NCI-H748 treated with DMSO at 0.1 percent for 48 hours (cell line): Measurements from ENCODE around the gene TP53INP2.
A peak's percentile ranks its signal among the peaks of the same experiment; 100 is the strongest.
"Not testable (repeated sequence)": the region's sequence is repeated elsewhere in the genome, so short reads cannot be mapped to it uniquely, and the experiment has no call there.

Experiments used
- DNase-seq: peaks from one replicate; lab custom pipeline; 2025; lab: John Stamatoyannopoulos, UW

The TP53INP2 gene, protein sequence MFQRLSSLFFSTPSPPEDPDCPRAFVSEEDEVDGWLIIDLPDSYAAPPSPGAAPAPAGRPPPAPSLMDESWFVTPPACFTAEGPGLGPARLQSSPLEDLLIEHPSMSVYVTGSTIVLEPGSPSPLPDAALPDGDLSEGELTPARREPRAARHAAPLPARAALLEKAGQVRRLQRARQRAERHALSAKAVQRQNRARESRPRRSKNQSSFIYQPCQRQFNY

DNA sequence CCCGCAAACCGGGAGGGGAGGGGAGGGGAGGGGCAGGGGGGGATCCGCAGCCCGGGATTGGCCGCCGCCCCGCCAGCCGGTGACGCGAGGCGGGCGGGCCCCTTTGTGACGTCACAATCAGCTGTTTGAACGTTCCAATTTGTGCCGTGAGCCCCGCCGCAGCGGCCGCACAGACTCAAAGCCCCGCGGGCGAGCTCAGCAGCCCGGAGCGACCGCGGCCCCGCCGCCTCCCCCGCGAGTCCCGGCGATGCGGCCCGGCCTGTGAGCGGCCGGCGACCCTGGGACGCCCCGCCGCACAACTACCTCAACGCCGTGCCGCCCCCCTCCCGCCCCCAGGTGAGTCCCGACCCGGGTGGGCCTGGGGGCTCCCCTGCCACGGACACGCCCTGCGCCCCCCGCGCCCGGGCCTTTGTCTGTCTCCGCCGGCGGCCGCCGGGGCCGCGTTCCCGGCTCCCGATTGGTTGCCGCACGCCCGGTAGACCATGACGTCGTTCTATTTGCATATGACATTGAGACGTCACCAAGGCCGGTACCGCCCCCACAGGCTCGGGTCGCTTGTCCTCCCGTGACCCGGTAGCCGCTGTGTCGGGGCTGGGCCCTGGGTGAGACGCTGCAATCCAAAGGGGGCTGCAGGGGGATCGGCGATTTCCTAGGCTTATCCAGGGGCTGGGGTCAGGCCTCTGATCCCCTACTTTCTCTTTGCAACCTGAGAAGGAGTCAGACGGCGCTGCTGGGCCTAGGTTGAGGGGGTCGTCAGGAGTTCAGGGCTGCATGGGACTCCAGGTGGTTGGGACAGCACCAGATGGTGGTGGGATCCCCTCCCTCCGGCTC, at the start of gene TP53INP2:
Gene TP53INP2 (plus strand): TSS at position 168 of the 831 bp plus-strand sequence. CDS start 4,396 bp downstream, outside the sequence.
- peak; percentile 46 for DNase-seq

DNA sequence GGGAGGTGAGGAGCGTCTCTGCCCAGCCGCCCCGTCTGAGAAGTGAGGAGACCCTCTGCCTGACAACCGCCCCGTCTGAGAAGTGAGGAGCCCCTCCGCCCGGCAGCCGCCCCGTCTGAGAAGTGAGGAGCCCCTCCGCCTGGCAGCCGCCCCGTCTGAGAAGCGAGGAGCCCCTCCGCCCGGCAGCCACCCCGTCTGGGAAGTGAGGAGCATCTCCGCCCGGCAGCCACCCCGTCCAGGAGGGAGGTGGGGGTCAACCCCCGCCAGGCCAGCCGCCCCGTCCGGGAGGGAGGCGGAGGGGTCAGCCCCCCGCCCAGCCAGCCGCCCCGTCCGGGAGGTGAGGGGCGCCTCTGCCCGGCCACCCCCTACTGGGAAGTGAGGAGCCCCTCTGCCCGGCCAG, 45.5 kb upstream of the TP53INP2 start:
- DNase-seq = not testable (repeated sequence)

DNA sequence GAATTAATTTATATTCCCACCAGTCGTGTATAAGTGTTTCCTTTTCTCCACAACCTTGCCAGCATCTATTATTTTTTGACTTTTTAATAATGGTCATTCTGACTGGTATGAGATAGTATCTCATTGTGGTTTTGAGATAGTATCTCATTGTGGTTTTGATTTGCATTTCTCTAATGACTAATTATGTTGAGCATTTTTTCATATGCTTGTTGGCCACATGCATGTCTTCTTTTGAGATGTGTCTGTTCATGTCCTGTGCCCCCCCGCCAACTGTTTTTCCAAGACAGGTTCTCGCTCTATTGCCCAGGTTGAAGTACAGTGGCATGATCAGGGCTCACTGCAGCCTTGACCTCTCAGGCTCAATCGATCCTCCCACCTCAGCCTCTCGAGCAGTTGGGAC, 42.3 kb upstream of the TP53INP2 start:
- not testable (repeated sequence) for DNase-seq

DNA sequence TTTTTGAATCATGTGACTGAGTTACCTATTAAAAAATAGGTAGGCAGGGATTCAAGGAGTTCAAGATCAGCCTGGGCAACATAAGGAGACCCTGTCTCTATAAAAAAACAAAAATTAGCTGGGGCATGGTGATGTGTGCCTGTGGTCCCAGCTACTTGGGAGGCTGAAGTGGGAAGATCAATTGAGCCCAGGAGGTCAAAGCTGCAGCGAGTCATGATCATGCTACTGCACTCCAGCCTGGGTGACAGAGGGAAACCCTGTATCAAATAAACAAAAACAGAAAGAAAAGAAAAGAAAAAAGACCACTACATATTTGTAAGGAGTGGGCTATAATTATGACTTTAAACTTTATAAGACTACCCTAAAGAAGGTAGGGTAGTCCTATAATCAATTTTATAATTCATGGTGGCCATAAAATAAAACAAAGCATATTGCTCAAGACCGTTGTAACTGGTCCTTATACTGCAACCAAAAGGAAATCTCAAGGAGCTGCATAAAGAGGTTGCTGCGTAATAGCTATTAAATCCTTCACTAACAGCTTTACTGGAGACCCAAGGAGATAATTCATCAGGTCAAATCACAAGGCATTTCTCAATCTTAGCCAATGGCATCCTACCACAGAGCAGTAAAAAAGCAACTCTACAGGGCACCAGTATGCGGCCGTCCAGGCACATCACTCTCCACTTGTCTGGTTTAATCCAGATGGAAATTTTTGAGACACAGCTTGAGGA, 40.8 kb upstream of the TP53INP2 start:
- DNase-seq = no peak

DNA sequence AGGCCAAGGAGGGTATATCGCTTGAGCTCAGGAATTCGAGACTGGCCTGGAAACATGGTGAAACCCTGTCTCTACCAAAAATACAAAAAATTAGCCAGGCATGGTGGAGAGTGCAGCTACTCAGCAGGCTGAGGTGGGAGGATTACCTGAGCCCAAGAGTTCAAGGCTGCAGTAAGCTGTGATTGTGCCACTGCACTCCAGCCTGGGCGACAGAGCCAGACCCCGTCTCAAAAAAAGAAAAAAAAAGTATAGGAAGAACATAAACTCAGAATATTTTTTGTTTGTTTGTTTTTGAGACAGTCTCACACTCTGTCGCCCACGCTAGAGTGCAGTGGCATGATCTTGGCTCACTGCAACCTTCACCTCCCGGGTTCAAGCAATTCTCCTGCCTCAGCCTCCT, 39.4 kb upstream of the TP53INP2 start:
- DNase-seq = not testable (repeated sequence)

DNA sequence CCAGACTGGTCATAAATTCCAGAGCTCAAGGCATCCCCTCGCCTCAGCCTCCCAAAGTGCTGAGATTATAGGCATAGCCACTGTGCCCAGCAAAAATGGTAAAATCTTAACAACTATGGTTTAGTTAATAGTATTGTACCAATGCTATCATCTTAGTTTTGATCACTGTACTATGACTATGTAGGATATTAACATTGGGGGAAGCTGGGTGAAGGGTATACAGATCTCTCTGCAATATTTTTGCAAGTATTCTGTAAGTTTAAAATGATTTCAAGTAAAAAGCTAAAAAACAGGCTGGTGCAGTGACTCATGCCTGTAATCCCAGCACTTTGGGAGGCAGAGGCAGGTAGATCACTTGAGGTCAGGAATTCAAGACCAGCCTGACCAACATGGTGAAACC, 35.0 kb upstream of the TP53INP2 start:
- no peak for DNase-seq

DNA sequence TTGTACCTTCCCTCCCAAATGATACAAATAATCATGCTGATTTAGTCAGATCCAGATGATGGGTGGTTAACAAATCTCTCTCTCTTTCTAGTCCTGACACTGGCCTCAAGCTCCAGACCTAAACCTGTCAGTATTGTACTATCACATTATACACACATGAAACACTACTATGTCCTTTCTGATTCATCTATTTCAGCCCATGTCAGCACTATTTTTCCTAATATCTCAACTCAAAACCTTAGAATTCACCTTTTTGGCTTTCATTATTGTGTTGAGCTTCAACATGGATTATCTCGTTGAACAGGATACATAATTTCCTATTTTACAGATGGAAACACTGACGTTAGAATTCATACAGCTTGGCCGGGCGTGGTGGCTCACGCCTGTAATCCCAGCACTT, 30.7 kb upstream of the TP53INP2 start:
- DNase-seq = no peak

DNA sequence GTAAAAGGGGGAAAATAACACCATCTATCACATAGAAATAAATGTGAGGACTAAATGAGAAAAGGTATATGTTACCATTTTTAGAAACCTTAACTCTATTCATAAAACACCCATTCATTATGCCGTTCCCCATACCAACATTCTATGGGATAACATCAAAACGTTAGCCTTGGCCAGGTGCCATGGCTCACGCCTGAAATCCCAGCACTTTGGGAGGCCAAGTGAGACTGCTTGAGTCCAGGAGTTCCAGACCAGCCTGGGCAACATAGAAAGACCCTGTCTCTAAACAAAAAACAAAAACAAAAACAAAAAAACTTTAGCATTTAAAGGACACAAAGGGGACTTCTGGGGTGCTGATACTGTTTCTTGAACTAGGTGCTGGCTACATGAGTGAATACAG, 28.6 kb upstream of the TP53INP2 start:
- DNase-seq = no peak

DNA sequence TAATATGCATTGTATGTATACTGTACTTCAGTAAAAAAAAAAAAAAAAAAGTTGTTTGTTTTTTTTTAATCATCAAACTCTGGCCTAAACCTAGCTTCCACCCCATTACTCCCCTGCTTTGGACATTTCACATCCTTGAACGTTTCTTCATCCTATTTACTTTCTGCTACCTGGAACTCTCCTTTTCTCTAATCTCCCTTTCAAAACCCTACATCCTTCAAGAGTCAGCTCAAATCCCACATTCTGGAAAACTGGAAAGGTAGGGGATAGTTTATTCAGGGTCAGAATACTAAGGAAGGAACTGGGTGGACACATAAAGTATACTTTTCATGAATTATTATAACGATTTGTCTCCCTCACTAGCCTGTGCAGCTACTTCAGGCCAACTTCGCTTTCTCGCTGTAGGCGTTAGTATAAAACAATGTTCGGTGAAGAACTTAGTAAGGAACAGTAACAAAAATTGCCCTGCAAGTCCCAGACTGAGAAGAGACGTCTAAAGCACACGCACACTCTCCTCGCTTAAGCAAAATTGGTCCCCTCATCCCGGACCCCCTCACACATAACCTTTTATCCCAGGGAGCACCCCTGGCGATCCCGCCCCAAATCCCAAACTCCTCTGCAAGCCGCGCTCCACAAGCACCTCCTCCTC, 28.0 kb upstream of the TP53INP2 start:
- no peak for DNase-seq

DNA sequence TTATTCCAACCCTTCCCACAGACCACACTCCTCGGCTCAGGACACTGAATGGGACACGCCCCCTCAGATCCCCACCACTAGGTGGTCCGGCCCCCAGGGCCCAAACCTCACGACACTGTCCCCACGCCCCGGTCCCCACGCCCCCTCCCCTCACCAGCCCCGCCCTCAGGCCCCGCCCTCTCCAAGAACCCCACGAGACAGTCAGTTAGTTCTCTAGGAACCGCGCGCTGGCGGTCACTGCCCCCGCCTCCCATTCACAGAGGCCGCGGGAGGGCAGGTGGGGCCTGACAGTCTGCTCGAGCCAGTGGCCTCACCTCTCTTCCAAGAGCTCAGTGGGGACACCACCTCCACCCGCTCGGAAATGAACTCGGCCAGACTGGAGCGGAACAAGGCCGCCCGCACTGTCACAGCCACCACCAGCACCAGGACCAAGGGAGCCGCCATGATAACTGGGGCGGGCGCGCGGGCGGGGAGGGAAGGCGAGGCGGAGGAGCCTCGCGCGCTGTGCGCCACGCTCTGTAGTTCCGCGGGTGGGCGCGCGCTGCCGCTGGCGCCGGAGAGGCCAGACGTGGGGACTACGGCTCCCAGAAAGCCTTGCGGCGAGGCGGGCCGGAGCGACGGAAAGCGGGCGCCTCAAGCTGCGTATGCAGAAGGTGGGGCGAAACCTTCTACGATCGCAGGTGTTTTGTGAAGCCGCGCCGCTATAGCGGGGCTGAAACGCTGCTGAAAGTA, 27.3 kb upstream of the TP53INP2 start, which contains the start of gene PIGU:
Gene PIGU (minus strand): TSS at position 451 of the 732 bp plus-strand sequence. CDS start 7 bp downstream, at position 444.
- peak; percentile 85 for DNase-seq

DNA sequence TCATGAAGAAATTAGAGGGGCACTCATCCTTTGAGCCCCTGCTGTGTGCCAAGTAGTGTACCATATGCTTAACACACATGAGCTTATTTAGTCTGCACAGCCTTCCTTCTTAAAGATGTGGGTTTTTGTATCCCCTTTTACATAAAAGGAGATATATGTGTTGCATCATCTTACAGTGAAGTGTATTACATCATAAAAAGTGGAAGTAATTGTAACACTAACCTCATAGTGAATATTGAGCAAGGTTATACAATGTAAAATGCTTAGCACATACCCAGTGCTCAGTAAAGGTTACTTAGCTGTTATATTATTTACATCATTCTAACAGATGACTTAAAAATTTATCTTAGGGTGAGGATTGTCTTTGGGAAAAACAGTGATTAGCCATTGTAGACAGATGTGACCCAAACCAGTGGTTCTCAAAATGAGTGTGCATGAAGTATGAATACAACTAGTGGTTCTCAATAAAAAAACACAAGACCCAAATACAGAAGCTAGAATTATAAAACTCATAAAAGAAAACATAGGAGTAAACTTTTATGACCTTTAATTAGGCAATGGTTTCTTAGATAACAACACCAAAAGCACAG, 23.5 kb upstream of the TP53INP2 start:
- DNase-seq = no peak

DNA sequence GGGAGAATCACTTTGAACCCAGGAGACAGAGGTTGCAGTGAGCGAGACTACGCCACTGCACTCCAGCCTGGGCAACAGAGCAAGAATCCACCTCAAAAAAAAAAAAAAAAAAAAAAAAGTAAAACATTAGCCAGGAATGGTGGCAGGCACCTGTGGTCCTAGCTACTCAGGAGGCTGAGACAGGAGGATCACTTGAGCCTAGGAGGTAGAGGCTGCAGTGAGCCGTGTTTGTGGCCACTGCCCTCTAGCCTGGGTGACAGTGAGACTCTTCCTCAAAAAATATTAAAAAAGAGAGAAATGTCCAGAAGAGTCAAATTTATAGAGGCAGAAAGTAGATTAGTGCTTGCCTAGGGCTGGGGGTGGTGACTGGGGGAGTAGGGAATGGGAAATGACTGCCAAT, 20.5 kb upstream of the TP53INP2 start:
- DNase-seq = no peak

DNA sequence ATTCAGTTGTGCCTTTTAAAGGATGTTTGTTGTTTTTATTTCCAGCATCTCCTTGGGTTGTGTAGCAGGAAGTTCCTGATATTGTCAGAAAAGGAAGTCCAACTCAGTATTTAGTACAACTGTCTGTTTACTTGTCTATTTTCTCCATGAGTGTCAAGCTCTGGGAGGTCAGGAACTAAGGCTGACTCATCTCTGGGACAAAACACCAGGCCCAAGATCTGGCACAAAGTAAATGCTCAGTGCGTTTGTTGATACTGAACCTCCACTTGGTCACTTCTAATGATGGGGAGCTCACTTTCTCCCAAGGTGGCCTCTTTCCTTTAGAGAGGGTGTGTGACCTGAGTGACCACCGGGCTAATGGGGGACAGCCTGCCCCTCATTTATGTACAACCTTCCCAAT, 14.7 kb upstream of the TP53INP2 start:
- no peak for DNase-seq

DNA sequence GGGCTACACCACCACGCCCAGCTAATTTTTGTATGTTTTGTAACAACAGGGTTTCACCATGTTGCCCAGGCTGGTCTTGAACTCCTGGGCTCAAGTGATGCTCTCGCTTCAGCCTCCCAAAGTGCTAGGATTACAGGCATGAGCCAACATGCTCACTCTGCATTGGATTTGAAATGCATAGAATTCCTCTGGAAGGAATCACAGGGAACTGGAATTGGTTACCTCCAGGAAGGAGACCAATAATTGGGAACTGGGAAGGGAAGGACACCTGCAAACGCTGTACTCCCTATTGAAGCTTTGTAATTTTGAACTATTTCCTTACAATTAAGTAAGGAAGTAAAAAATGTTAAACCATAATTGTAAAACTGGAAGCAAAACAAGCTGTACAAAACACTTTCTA, 12.3 kb upstream of the TP53INP2 start:
- no peak for DNase-seq

DNA sequence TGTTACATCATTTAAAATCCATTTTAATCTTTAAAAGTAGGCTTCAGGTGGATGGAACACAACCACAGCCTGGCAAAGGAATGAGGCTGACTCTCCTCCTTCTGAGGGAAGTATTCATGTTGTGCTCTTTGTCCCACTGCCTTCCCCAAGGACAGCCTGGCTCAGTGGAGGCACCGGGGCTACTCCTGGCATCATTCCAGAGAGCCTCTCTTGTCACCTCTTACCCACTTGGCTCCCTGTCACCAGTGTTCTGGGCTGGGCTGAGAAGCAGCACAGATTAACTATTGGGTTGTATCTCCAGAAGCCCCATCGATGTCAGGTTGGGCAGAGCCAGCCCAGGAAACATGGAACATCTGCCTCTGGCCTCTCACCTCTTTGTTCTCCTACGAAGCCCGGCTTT, 10.7 kb upstream of the TP53INP2 start:
- no peak for DNase-seq

DNA sequence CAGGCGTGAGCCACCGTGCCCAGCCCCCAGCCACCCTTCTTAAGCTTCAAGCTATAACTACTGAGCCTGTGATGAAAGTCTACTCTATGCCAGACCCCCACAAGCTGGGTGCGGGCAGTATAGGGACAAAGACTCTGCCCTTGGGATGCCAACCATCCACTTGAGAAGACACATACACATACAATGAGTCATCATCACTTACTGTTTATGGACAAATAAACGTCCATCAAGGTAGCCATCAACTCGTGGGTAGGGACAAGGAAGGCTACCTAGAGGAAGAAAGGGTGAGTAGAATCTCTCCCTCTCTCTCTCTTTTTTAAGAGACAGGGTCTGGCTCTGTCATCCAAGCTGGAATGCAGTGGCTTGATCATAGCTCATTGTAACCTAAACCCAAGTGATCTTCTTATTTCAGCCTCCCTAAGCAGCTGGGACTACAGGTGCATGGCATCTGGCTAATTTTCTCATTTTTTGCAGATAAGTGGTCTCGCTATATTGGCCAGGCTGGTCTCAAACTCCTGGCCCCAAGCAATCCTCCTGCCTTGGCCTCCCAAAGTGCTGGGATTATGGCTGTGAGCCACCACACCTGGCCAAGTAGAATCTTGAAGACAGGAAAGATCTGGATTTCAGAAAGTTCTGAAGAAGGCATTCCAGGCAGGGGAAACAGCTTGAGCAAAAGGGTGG, 2.6 kb upstream of the TP53INP2 start:
- DNase-seq = no peak

DNA sequence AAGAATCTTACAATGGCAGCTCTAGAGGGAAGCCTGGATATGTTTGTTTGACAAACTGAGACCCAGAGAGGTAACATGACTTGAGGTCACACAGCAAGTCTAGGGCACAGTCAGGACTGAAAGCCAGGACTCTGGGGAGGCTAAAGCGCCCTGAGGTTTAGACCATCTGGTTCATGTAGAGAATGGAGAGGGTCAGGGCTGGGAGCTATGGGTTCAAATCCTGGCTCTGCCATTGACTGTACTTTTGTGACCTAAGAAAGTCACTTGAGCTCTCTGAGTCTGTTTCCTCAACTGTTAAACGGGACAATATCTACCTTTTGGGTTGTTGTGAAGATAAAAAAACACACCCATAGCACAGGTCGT, 1.1 kb upstream of the TP53INP2 start:
- DNase-seq = no peak

DNA sequence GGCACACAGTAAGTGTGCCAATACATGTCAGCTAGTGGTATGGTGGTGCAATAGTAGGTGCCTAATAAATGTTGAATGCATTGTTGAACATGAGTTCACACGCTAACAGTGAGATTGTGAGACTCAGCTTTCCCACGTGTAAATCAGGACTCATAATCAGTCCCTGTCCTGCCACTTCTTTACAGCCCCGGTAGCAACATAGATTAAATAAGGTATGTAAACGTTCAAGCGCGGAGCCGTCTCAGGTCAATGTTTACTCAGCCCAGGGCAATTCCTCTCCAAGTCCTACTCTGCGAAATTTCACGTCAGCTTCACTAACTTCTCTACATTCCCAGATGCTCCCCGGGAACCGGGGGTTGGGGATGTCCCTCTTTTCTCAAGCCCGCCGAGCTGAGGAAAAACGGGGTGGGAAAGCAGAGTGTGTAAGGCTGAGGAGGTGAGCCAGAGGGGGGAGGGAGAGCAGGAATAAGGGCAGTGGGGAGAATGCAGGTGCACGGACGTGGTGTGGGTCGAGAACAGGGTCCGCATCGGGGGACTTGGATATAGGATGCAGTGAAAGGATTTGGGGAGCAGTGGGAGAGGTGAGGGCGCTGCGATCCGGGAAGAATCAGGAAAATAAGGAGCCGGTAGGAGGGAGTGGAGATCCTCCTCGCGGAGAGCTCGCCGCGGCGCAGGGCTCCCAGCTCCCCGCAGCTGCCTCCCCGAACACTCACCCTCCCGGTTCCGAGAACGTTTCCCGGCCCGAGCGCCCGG, 544 bp upstream of the TP53INP2 start:
- DNase-seq = peak; percentile 38

DNA sequence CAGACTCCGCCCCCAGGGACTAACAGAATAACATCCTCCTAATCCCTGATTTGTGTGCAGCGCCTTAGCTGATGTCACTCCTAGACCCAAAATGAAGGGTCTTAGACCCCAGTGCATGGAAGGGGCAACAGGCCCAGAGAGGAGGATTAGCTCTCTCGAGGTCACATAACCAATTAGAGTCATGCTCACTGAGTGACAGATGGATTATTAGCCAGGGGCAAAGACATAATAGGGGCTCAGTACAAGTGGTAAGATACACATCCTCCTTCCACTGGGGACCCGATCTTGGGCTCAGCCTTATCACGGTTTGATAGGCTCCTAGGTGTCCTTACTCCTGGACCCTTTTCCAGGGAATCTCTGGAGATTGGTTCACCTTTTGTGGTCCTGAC, 858 bp downstream of the TP53INP2 start:
- peak; percentile 35 for DNase-seq
